HG02759 (cell line): ENCODE data around the gene RBM26.

ENCODE experiments used
- ATAC-seq: cut with Tn5 transposase; IDR thresholded peaks from one replicate; pipeline ENCODE4 v1.9.1; 2021; ENCODE audit warnings: mild to moderate bottlenecking, moderate library complexity; ENCODE audit not compliant: unreplicated experiment

RBM26 gene

DNA sequence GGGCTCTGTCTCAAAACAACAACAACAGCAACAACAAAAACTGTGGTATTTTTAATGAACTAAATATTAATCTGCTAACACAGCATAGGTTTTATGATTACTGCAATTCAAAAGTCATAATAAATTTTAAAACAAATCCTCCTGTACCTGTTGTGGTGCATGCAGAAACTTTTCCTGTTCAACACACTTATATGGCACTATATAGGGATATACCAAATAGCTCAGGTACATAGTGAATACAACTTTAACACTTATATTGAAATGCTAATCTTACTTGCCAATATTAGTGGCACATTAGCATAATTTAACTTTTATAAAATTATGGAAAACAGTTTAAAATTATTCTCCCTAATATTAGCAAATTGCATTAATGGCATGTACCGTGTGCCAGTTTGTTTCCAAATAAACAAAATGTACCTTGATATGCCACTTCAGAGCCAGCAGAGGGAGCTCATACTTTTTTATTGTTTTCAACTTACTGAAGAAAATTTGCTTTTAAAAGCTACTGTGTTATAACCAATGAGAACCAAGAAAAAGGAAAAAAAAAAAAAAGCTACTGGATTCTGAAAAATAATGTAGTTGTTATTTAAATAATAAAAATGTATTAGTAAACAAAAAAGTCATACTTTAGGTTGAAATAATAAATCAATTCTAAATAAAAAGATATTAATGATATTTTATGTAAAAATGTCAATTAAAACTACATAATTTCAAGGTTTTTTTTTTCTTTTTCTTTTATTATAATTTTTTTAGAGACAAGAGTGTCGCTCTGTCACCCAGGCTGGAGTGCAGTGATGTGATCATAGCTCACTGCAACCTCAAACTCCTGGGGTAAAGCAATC is 18.0 kb upstream of the RBM26 start:
- peak; percentile 83 for ATAC-seq

DNA sequence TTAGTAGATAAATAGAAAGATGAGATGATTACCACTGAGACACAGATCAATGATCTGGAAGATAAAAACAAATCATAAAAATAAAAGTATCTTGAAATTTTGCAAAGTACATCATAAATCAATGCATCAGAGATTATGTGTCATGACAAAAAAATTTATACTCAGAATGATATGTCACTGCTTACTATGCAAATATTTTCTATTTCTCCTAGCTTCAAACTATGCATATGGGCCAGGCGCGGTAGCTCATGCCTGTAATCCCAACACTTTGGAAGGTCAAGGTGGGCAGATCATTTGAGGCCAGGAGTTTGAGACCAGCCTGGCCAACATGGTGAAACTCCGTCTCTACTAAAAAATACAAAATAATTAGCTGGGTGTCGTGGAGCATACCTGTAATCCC is 17.3 kb upstream of the RBM26 start:
- no peak for ATAC-seq

DNA sequence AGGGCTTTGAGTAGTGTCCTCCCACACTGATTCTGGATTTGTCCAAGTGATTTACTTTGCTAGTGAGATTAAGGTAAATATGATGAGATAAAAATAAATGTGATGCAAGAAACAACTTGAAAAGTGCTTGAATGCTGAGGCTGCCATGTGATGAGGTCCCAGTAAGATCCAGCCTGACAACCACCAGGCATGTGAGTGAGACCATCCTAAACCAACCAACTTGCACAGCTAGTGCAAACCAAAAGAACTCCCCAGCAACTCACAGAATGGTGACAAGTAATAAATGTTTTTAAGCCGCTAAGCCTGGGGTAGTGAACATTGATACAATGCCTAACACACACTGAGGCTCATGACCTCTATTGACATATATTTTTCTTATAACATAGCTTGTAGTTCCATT is 13.3 kb upstream of the RBM26 start:
- no peak for ATAC-seq

DNA sequence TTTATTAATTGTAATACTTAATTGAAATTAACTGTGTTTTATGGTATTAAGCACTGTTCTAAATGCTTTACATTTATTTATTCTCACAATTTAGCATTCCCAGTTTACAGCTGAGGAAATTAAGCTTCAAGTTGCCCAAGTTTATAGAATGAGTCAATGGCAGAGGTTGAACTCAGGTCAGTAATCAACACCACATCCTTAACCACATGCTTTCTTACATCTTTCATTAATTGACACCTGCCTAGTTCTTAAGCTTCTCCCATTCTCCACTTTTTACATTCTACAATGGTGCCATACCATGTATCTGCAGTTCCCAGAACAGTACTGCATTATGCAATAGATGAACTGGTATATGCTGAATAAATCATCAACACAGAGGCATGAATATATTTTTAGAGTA is 11.7 kb upstream of the RBM26 start:
- ATAC-seq = no peak

DNA sequence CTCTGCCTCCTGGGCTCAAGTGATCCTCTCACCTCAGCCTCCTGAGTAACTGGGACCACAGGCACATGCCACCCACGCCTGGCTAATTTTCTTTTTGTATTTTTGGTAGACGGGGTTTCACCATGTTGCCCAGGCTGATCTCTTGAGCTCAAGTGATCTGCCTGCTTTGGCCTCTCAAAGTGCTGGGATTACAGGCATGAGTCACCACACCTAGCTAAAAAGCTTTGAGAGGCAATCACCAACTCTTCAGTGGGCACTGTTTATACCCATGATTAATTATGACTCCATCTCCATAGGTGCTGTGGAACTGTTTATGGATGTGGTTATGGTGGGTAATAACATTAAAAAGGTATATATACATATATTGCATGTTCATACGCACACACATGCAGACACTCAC is 7.5 kb upstream of the RBM26 start:
- no peak for ATAC-seq

DNA sequence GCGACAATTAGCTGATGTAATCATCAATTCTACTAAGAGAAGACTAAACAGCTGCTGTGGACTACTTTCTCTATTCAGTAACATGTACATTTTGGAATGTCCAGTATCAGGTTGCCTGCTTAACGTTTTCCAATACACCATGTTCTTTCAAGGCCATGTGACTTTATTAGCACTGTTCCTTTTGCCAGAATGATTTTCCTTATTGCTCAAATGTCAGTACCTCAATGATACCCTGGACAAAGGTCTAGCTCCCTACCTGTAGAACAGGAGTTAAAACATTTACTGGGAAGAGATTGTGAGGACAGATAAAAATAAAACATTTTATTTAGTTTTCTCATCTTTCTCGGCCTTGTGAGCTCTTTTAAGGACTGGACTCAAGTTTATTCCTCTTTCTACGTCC is 3.8 kb upstream of the RBM26 start:
- no peak for ATAC-seq

DNA sequence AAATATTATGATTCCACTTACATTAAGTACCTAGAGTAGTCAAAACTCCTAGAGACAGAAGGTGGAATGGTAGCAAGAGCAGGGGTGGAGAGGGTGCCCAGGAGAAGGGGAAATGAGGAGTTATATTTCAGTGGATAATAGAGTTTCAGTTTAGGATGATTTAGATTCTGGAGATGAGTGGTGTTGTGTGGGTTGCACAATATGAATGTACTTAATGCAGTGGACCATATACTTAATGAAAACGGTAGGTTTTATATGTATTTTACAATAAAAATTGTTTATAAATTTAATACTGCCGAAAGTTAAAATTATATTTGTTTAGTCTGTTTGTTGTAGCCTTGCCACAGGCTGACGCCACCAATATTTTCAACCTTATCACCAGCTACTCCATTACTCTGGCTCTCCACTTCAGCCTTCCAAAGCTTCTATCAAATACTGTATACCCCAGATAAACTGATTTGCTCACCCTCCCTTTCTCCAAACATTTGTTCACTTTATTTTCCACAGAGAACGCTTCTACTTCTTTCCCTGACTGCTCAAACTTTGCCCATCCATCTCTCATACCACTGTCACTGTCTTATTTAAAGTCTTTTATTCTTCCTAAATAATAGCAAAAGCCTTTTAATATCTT is 1.4 kb upstream of the RBM26 start:
- ATAC-seq = no peak

DNA sequence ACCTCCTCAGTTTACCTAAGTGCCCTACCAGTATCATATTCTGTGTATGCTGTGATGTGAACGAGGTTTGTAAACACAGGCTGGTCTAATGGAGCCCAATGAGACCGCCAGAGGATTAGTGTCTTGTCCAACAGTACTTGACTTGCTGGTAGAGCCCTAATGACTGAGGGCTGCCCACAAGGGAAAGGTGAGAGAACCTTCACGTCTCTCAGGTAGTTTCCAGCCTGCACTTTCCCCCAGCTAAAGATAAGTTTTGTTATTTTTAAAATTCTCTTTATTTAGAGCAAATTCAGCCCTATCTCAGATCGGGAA is 498 bp upstream of the RBM26 start:
- ATAC-seq = peak; percentile 29

DNA sequence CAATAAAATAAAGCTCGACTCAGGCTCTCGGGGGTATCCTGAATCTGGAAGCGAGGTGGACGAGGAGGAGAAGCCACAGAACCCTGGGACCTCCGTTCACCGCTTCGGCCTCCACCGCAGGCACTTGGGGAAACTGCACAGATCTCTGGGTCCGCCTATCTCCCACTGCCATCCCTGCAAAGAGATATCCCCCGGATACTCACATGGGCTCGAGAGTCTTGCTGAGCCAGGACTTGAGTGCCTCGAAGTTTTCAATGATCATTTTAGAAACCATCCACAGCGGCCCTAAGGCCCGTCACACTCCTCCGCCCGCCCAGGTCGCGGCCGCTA is 589 bp downstream of the RBM26 start:
- ATAC-seq = peak; percentile 55

DNA sequence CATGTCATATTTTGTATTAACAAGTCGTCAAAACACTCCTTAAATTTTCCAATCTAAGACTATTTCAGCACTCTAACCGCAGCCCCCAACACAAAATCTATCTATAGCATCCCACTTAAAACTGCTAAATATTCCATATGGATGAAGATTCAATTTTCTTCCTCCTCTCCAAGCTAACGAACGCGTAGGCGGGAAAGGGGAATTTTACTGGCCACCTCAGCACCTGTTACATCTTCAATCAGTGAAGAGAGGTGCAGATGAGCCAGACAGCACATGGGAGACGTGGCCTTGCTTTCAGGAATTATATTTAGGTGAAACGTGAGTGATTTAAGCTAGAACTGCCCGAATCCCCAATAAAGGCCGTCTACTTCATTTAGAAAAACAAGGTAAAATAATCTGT is 1.1 kb downstream of the RBM26 start:
- ATAC-seq = no peak

DNA sequence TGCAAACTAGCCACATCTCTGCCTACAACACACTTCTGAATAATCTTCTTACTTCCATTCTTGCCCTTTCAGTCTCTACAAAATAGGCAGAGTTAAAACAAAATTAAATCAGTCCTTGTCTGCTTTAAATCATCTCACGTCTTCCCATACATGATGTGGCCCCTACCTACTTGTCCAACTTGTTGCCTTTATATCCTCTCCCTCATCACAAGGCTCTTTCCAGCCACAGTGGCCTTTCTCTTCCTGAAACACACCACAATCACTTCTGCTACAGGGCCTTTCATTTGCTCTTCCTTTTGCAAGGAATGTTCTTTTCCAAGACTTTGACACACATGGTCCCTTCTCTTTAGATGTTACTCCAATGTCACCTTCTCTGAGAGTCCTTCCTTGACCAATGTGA is 1.7 kb downstream of the RBM26 start:
- ATAC-seq = no peak

DNA sequence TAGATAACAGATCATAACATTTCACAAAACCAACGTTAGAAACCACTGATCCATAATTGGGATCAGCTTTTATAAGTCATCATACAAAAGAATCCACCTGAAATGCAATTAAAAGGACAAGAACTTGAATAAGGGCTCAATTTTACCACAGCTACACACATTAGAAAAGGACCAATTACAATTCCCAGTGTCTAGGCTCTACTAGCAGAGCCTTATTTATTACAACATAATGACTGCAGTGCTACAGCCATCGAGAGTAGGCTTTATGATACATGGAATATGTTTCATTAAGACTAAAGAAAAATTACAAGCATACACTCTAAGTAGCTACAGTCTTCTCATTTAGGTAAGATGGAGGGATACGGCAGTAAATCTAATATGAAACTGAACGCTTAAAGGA is 2.9 kb downstream of the RBM26 start:
- no peak for ATAC-seq

DNA sequence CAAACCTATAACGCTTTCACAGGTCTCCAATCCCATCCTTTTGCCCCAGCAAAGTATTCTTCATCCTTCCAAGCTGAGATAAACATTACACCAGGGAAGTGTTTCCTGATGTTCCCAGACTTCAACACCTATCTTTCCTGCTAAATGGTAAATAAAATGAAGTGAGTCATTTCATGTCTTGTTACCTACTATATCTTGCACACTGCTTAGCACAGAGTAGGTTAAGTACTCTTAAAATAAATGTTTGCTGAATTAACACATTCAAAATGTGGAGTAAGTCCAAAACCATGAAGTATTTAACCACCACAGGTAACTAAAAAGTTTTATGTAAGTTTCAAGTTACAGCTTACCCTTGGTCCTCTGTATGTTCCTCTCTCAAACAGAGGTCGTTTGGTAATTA is 3.4 kb downstream of the RBM26 start:
- ATAC-seq = no peak

DNA sequence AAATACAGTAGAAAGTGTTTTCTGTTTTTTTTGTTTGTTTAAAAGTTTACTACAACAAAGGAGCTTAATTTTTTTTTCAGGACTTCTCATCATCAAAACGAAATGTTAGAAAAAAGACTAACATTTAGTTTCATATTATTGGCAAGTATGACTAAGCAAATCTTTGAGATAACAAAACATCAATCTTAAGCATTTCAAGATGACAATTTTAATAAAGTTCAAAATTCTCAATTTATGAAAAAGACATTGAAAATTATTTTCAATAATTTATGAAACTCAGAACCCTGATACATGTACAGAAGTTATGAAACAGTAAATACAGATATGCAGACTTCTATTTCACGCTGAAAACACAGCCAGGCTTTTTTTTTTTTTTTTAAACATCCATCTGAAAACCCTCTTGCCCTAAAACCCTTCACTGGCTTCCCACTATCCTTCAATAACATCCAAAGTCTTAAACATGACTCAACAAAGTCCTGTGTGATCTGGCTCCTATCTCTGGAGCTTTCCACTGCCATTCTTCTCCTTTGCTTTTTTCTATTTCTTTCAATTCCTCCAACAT is 3.9 kb downstream of the RBM26 start:
- ATAC-seq = no peak

DNA sequence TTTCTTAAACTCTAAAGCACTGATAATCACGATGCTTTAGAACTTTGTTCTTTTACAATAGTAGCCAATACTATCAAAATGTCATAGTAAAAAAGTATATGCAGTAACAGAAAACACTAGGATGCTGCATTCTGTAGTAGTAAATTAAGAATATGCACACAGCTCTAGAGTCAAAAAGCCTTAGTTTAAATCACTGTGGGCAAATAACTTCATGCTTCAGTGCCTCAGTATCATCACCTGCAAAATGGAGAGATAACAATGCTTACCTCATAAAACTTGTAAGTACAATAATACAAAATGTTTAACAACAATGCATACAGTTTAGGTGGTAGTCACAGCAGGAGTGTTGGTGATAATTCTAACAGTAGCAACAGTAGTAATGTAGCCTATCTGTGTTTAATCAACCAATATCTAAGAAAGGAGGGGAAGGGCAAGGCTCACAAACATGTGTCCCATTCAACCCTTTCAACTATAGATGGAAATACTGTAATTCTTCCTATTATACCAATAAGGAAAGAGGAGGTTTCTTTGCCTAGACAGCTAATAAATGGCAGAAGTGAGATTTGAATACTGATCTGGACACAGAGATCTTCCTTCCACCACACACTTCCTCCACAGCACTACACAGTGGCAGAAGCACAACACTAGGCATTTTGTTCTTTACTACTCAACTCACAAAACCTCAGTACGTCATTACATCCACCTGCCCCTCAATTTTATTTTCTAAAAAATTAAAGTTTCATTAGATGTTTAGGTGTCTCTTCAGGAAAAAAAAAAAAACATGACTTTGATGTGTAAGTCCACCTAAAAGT is 4.6 kb downstream of the RBM26 start:
- peak; percentile 31 for ATAC-seq

DNA sequence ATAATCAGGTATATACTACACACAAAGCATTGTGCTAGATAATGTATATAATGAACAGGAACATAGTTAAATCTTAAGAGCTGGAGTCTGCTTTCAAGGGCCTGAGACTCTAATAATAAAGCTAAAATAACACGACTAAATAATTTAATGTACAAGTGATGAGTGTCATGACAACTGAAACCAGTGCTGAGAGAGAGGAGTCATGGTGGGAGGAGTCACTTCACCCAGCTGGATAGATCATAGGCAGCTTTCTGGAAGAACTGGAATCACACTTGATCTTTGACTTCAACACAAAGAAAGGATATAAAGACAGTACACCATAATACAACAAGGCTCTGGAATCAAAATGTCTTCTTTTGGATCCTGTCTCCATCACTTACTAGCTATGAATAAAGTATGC is 7.1 kb downstream of the RBM26 start:
- ATAC-seq = no peak

DNA sequence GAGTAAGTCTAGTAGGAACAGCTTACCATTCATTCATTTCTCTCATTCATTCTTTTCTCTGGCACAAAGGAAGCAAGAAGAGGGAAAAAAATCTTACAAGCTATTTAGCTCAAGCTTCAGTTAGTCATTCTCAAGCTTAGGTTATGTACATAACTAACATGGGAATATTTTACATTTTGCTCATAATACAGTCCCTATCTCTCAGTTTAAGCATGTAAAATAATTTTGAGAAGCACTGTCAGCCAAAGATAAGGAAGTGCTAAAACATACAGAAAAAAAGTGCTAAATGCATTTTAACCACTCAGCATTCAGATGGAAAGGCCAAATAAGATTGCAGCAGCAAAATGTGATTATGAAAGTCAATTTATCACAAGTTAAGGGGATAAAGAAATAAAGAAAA is 7.9 kb downstream of the RBM26 start:
- ATAC-seq = no peak

DNA sequence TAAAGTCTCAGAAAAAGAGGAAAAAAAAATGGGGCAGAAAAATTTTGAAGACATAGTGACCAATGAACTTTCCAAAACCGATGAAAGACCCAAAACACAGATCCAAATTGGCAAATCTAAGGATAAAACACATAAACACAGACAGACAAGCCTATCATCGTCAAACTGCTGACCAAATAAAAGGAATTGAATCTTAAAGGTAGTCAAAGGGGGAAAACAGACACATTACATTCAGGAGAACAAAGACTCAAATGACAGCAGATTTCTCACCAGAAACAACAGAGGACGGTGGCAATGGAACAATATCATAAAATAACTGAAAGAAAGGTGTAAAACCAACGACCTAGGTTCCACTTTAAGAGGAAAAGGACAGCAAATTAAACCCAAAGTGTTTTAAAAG is 10.2 kb downstream of the RBM26 start:
- no peak for ATAC-seq

DNA sequence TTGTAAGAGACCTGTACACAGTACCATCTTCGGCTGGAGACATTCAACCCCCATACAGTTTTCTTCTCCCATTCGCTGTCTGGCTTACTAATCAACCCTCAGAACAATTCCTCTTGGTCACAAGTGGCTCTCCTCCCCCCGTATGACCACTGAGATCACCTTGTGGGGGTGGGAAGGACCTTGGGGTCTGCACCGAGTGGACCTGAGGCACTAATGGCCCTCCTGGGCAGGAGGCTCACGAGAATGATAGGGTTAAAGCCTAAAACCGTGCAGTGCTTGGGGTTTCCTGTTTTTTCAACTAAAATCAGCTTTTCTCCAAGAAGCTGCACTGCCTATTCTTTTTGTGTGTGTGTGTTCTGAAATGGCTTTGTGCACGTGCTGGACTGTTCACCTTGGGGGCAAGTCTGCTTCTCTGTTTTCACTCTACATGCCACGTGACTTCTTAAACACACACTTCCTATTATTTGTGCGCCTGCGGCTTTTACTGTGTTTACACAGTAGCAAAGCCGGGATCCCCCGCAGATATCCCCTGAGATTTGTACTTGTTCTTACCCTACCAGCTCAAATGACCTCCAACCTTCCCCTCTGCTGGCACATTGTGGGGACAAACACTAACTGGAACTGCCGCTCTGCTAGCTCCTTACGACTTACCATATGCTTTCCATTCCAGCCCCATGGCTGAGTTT is 12.3 kb downstream of the RBM26 start:
- ATAC-seq = peak; percentile 73

DNA sequence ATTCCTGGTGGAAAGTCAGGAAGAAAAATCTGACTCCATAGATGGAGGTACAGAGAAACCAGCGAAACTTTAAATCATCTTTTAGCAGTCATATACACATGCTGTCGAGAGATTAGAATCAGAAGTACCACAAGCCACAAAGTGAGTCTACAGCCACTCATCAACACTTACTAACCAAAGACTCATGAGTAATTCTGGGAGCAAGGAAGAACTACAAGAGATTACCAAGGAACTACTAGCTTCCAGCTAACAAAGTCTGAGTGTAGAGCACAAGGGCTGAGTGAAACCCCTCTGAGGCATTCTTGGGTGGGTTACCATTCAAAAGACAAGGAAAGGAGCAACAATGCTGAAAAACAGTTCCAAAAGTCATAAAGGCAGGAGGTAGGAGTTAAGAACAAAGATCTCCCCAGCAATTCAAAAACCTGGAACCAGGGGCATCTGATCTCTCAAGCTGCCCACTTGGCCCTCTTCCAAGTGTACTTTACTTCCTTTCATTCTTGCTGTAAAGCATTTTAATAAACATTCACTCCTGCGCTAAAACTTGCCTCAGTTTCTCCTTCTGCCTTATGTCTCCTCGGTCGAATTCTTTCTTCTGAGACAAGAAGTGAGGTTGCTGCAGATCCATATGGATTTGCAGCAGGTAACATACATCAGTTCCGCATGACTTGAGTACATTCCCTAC is 13.0 kb downstream of the RBM26 start:
- peak; percentile 37 for ATAC-seq

DNA sequence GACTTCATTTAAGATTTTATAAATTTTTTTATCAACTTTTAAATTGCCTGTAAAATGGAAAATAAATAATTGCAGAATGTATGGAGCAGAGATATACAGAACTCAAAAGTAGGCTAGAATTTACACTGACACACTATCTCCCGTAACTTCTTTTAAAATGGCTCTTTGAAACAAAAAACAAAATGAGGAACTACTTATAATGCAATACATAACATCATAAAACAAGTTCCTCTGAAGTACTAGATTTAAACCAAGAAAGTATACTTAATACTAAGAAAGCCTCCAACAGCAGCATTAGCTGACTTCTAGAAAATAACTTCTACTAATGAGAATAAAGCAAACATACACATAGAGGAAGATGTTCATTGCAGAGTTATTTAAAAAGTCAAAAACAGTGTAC is 17.0 kb downstream of the RBM26 start:
- no peak for ATAC-seq
